ENCODE data around the gene KIFC3.
"Not testable (repeated sequence)": the region's sequence is repeated elsewhere in the genome, so short reads cannot be mapped to it uniquely, and the experiment has no call there.

The KIFC3 gene

DNA sequence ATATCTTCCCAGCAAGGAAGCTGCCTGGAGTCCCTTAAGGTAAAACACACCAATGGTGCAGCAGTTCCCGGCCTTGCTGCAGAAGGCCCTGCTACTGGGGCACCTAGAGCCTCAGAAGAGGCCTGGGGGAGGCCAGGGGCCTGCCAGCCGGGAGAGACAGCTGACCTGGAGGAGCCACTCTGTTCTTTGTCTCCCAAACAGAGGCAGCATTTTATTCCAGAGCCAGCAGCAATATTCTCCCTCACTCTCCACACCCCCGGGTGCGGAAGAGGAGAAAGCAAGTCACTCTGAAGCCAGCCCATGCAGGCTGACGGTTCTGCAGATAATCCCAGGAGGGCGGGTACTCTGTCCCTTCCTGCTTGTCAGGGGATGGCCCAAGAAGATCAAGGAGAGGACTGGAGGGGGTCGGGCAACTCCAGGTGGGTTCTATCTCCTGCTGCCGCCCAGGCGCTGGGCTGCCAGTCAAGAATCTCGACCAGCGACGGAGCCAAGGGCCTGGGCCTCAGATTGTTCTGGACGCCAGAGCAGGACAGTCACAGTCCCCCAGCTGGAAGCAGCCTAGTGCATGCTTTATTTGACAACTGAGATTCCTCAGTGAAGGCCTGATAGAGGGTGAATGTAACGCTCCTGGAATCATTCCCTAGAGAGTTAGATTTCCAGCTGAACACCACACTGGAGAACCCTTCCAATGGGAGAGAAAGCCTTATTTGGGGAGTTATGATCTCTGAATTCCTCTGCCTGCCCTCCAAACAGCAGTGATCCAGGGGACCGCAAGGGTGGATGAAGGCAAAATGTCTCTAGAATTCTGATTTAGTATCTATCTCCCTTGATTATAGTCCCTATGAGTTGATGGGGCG, 1.1 kb upstream of the KIFC3 start:
- no peak for DNase-seq (ENCODE audit: low read depth in 2 of 2)

DNA sequence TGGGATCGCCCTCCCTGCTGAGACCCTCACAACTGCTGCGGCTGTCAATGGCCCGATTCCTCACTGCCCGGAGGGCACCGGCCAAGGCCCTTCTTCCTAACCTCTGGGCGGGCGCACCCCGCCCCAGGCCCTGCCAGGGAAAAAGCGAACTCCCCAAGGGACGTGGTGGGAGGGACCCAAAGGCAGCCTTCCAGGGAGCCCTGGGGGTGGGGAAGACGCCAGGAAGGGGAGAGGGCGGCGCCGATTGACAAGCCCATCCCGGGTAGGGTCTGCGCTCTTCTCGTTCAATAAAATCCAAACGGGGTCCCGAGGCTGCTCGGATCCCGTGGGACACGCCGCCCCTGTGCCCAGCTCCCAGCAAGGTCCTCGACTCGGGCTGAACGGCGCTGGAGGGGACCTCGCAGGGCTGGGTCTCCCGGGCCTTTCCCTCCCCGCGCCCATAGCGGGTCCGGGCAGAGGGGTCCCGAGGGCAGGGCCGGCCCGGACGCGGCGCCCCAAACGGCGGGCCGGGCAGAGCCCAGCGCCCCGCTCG, 416 bp downstream of the KIFC3 start:
- DNase-seq (ENCODE audit: low read depth in 2 of 2), result no peak

- no peak for DNase-seq (ENCODE audit: low read depth in 2 of 2)
Measured at GRCh38 chr16:57801098-57801808, 1.0 kb downstream of the KIFC3 start.

DNA sequence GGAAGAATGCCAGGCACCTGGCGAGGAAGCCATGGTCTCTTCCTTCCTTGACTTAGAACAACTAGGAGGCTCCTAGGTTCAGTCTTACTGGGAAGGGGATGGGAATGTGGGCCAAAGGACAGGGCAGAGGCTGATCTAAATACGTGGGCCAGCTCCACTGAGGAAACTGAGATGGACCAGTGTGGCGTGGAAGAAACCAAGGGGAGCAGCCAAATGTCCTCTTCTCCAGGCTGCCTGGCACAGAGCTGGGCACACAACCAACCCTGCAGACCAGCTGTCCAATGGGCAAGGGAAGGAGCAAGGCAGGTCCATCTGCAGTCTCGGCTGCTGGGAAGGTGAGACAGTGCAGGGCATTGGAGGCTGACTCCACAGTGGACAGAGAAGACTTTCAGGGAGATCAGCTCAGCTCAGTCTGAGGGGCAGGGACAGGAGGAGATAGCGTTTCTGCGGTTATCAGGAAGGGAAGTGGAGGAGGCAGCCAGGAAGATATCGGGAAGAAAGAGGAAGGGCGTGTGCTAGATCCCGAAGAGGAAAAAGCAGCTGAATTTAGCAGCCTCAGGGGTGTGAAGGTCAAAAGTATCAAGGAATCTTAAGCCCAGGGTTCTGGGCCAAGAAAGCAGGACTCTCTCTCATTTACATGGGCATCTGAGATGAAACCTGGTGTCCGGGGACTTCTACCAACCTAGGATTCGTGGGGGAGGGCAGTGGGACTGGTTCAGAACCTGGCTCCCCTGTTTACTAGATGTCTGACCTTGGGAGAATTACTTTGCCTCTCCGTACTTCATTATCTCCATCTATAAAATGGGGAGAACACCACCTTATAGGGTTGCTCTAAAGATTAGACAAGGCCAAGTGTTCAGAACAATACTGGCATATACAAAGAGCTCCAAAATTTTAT, 1.8 kb downstream of the KIFC3 start:
- no peak for DNase-seq (ENCODE audit: low read depth in 2 of 2)

DNA sequence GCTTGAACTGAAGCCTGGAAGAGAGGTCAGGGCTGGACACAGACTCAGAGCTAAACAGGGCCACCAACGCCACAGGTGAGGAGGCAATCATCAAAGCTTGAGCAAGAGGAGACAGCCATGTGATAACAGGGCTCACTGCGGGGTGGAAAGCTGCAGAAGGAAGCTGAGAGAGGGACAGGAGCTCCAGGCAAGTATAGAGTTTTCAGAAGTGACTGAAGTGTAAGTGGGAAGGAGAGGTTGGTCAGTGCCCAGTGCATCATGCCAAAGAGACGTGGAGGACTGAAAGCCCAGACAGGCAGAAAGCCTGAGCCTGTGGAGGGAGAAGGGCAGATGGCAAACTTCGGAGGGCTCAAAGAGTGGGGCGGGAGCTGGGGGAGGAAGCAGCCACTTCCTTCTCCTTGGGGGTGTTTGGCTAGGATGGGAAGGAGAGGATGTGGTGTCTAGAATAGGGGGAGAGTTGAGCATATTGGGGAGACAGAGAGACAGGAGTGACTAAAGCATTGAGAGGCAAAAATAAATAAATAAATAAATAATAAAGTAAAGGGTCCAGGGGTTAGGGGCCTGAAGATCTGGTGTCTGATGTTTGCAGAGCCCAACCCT, 2.6 kb downstream of the KIFC3 start:
- DNase-seq (ENCODE audit: low read depth in 2 of 2), result no peak

DNA sequence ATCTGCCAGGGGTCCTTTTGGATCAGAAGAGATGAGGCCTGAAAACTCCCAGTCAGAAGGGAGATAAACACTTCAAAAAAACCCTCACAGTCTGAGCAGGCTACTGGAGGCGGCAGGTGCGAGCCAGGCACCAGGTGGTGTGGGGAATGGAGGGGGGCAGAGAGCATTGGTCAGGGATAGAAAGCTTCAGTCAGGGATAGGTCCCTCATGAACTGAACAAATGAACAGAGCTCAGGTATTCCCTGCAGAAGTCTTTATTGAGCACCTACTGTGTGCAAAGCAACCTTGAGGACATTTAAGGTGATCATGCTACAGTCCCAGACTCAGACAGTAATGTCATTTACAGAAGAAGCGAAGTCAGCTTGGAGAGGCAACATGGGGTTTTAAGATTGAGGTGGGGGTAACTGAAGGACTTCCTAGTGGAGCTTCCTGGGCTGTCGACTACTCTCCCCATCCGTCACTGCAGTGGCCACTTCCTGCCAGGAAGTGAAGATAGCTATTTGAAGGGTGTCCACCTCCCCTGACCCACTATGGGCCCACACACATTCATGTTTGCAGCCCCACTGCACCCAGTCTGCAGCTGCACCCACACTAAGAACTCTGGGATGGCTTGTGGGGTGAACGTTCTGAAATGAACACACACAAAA, 3.2 kb downstream of the KIFC3 start:
- DNase-seq (ENCODE audit: low read depth in 2 of 2), result no peak

- DNase-seq (ENCODE audit: low read depth in 2 of 2), result no peak
Measured at GRCh38 chr16:57798267-57798810, 4.0 kb downstream of the KIFC3 start.

- no peak for DNase-seq (ENCODE audit: low read depth in 2 of 2)
Measured at GRCh38 chr16:57797526-57798266, 4.6 kb downstream of the KIFC3 start.

- no peak for DNase-seq (ENCODE audit: low read depth in 2 of 2)
Measured at GRCh38 chr16:57797216-57797525, 5.1 kb downstream of the KIFC3 start.

DNA sequence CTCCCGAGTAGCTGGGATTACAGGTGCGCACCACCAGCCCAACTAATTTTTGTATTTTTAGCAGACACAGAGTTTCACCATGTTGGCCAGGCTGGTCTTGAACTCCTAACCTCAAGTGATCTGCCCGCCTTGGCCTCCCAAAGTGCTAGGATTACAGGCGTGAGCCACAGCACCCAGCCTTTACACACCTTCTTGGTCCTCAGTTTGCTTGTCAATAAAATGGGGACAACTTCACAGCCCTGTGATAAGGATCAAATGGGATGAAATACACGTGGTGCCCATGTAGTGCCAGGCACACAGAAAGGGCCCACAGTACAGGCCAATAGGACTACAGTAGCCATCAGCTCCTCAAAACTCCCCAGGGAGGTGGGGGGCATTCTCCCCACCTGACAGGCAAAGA, 6.3 kb downstream of the KIFC3 start:
- not testable (repeated sequence) for DNase-seq (ENCODE audit: low read depth in 2 of 2)

- peak in 1 of 2 donors; percentile 6 for DNase-seq (ENCODE audit: low read depth in 2 of 2)
Measured at GRCh38 chr16:57795431-57795878, 6.8 kb downstream of the KIFC3 start.

GRCh38 chr16:57794849-57795430, 7.4 kb downstream of the KIFC3 start:
- DNase-seq (ENCODE audit: low read depth in 2 of 2), result no peak

DNA sequence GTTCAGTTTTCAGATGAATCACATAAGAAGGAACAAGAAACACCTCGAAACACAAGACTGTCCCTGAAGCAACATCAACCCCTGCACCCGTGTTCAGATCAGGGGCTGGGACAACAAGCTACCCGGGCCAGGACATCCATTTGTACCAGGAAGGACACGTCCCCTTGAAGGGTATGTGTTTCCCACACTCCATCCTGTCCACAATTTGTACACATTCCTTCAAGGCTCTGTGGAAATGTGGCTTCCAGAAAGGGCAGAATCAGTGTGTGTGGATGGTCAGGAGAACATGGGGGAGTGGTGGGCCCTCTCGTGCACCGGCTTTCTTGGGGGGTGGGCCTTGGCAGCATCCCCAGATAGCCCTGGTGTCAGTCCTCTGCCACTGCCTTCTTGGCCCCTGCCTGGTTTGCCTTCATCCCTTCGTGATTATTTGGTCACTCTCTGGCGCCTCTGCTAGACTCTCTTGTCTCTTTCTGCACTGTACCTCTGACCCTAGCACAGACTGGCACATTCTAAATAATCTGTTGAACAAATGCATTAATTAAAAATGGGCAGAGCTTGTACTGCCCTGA, 10.3 kb downstream of the KIFC3 start:
- no peak for DNase-seq (ENCODE audit: low read depth in 2 of 2)

DNA sequence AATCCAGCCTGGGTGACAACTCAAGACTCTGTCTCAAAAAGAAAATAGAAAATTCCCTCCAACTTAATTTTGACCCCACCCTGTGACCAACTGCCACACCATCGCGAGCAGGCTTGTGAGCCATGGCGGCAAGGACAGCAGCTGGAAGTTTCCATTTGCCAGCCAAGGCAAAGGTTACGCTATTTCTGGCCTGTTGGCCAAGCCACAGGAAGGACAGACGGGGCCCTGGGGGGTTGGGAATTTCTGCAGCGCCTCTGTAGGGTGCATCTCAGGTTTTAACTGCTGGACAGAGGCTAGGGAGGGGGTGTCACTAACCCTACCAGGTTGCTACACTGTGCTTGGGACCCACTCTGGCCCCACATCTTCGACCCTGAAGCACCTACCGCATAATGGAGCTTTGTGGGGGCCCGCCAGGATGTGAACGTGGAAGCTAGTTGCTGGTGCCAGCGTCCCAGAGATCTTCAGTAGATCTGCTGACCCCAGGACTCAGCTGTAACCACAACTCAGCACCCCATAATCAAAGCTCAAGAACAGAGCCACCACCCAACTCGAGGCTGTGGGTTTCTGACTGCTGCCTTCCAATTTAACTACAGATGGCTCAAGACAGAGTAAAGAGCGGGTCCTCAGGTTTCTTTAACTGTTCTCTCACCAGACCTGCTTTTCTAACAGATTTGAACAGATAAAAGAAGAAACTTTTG, 10.9 kb downstream of the KIFC3 start:
- no peak for DNase-seq (ENCODE audit: low read depth in 2 of 2)

- no peak for DNase-seq (ENCODE audit: low read depth in 2 of 2)
Measured at GRCh38 chr16:57788951-57789350, 13.3 kb downstream of the KIFC3 start.

GRCh38 chr16:57788252-57788841, 13.9 kb downstream of the KIFC3 start:
- no peak for DNase-seq (ENCODE audit: low read depth in 2 of 2)

DNA sequence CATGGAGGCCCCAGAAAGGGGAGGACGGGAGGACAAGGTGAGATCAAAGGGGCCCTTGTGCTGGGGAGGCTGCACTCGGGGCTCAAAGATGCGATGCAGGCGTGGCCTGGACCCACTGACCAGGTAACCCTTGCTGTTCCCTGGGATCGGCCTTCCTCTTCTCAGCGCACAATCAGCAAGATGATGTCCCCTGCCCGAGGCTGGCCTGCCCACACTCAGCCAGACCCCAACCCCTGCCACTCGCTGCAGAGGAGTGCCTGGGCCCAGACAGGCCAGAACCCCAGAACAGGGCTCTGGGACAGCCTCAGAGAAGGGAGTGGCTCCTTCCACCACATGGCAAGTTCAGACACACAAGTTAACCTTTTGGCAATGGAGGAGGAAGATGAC, 14.8 kb downstream of the KIFC3 start:
- no peak for DNase-seq (ENCODE audit: low read depth in 2 of 2)
